ENCODE measurements around the gene EFCAB6.

The EFCAB6 gene

GRCh38 chr22:43747058-43747457, 65.0 kb downstream of the EFCAB6 start:
- Mint-ChIP-seq H3K36me3 (ENCODE audit: low read depth) (no peaks in the 10 kb centered on the region), H3K9me3 (no peaks in the 10 kb centered on the region), H3K27me3 (ENCODE audit: low read depth) (peaks cover 3% of the 10 kb centered on the region), H3K4me1 (peaks cover 22% of the 10 kb centered on the region), H3K27ac (no peak overlapping the region), H3K4me3 (no peak overlapping the region)
- TF ChIP-seq CTCF (IDR thresholded peaks at IDR 0.05; ENCODE audit: unreplicated experiment in 3 of 3): no peak

GRCh38 chr22:43745783-43746356, 66.2 kb downstream of the EFCAB6 start:
- Mint-ChIP-seq H3K4me1 (peaks cover 22% of the 10 kb centered on the region), H3K36me3 (ENCODE audit: low read depth) (no peaks in the 10 kb centered on the region), H3K4me3 (no peak overlapping the region), H3K27me3 (ENCODE audit: low read depth) (peaks cover 3% of the 10 kb centered on the region), H3K27ac (peak overlapping the region in 1 of 3 experiments; percentile 64), H3K9me3 (no peaks in the 10 kb centered on the region)
- TF ChIP-seq CTCF (IDR thresholded peaks at IDR 0.05; ENCODE audit: unreplicated experiment in 3 of 3): no peak

- Mint-ChIP-seq H3K27me3 (ENCODE audit: low read depth) (peaks cover 3% of the 10 kb centered on the region), H3K9me3 (no peaks in the 10 kb centered on the region), H3K4me3 (peak overlapping the region in 1 of 3 experiments; percentile 22), H3K27ac (peak overlapping the region in 1 of 3 experiments; percentile 64), H3K4me1 (peaks cover 22% of the 10 kb centered on the region), H3K36me3 (ENCODE audit: low read depth) (no peaks in the 10 kb centered on the region)
- no peak for TF ChIP-seq CTCF (IDR thresholded peaks at IDR 0.05; ENCODE audit: unreplicated experiment in 3 of 3)
Measured at GRCh38 chr22:43745411-43745770, 66.7 kb downstream of the EFCAB6 start.

- no peaks in the 10 kb centered on the region for H3K9me3 Mint-ChIP-seq
- peak overlapping the region in 1 of 3 experiments; percentile 22 for H3K4me3 Mint-ChIP-seq
- peaks cover 3% of the 10 kb centered on the region for H3K27me3 Mint-ChIP-seq (ENCODE audit: low read depth)
- H3K27ac Mint-ChIP-seq: peak overlapping the region in 1 of 3 experiments; percentile 64
- H3K4me1 Mint-ChIP-seq: peaks cover 22% of the 10 kb centered on the region
- TF ChIP-seq CTCF (IDR thresholded peaks at IDR 0.05; ENCODE audit: unreplicated experiment in 3 of 3): no peak
- no peaks in the 10 kb centered on the region for H3K36me3 Mint-ChIP-seq (ENCODE audit: low read depth)
Measured at GRCh38 chr22:43744700-43745410, 67.2 kb downstream of the EFCAB6 start.

GRCh38 chr22:43743929-43744643, 68.0 kb downstream of the EFCAB6 start:
- Mint-ChIP-seq H3K27me3 (ENCODE audit: low read depth) (peaks cover 3% of the 10 kb centered on the region), H3K9me3 (no peaks in the 10 kb centered on the region)

More at GRCh38 chr22:43743929-43744643, 68.0 kb downstream of the EFCAB6 start:
- Mint-ChIP-seq H3K4me1 (peaks cover 22% of the 10 kb centered on the region), H3K36me3 (ENCODE audit: low read depth) (no peaks in the 10 kb centered on the region), H3K27ac (no peak overlapping the region), H3K4me3 (peak overlapping the region in 1 of 3 experiments; percentile 33)
- no peak for TF ChIP-seq CTCF (IDR thresholded peaks at IDR 0.05; ENCODE audit: unreplicated experiment in 3 of 3)
